ENCODE data around the gene UIMC1. TPM values are rescaled to one million over a fixed set of nuclear protein-coding genes. Genes with fewer than 3 reads are reported as not detected.

The UIMC1 gene
- total RNA-seq, 5 donors from 2014 or later (not counting 1 experiment from before 2014, with no cell fraction given) = 50.0 to 70.3 (median 56.7) TPM

- no peak overlapping the region for H3K4me3 Mint-ChIP-seq
- ATAC-seq (replicated peaks in 1 of 4) = no peak
- H3K9me3 Mint-ChIP-seq = no peaks in the 10 kb centered on the region
- ChIA-PET POLR2A (no interaction called here), CTCF (no interaction called here)
- Histone ChIP-seq H3K36me3 (ENCODE audit: control insufficient read depth in 2 of 2, extremely low read depth in 1 of 2, insufficient read depth in 1 of 2, low read length in 1 of 2) (peaks cover 0 to 48% of the 10 kb centered on the region in 2 donors), H3K4me3 (ENCODE audit: control insufficient read depth in 1 of 2, extremely low read depth in 1 of 2, low read length in 1 of 2) (no peak overlapping the region), H3K27ac (ENCODE audit: low read length) (no peak overlapping the region), H3K27me3 (replicated peaks in 1 of 2; ENCODE audit: control insufficient read depth in 2 of 2, extremely low read depth in 1 of 2, insufficient read depth in 2 of 2, low read length in 1 of 2) (no peaks in the 10 kb centered on the region), H3K9me3 (no peaks in the 10 kb centered on the region), H3K4me1 (ENCODE audit: control insufficient read depth in 1 of 2, extremely low read depth in 1 of 2, insufficient read depth in 2 of 2, low read length in 2 of 2) (no peaks in the 10 kb centered on the region)
- DNase-seq = no peak
- WGBS (ENCODE audit: insufficient coverage) = 83% methylated on average over 4 of the region's 7 CpGs
- peaks cover 15 to 23% (median 19%) of the 10 kb centered on the region in 3 donors for H3K4me1 Mint-ChIP-seq
- no peaks in the 10 kb centered on the region for H3K27me3 Mint-ChIP-seq
- H3K27ac Mint-ChIP-seq = no peak overlapping the region
- H3K36me3 Mint-ChIP-seq = peaks cover 28% of the 10 kb centered on the region
These were observed 72.2 kb downstream of the UIMC1 start for GRCh38 chr5:176934309-176934930.

DNA sequence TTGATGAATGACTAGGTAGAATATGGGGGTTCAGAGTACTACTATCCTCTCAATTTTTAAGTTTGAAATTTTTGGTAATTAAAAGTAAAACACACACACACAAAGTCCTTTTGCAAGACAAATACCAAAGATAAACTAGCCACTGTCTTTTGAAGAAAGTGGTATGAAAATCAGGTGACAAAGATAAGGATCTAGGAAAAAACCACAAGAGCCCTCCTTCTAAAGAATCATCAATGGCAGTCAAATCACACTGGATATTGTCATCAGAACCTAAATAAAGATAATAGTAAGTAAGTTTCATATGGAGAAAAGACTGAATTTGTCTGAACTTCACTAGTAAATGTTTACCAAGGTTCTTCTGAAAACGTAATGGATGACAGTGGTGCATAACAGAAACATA is 76.9 kb downstream of the UIMC1 start:
- Mint-ChIP-seq H3K9me3 (no peaks in the 10 kb centered on the region), H3K36me3 (peaks cover 34% of the 10 kb centered on the region), H3K27ac (no peak overlapping the region), H3K27me3 (no peaks in the 10 kb centered on the region), H3K4me1 (peaks cover 15 to 30% (median 17%) of the 10 kb centered on the region in 3 donors), H3K4me3 (no peak overlapping the region)
- H3K4me3 ChIP-seq (ENCODE audit: control insufficient read depth in 1 of 2, extremely low read depth in 1 of 2, low read length in 1 of 2) = no peak overlapping the region
- ChIA-PET CTCF (interaction anchor here in 1 of 2 donors (0.8 kb wide), 1 partner anchor 11 kb away, joined by 3 read pairs; no protein-coding TSS in a partner anchor), POLR2A (no interaction called here)
- H3K27ac ChIP-seq (ENCODE audit: low read length) = no peak overlapping the region
- no peaks in the 10 kb centered on the region for H3K4me1 ChIP-seq (ENCODE audit: control insufficient read depth in 1 of 2, extremely low read depth in 1 of 2, insufficient read depth in 2 of 2, low read length in 2 of 2)
- H3K36me3 ChIP-seq (ENCODE audit: control insufficient read depth in 2 of 2, extremely low read depth in 1 of 2, insufficient read depth in 1 of 2, low read length in 1 of 2) = peaks cover 7 to 25% of the 10 kb centered on the region in 2 donors
- DNase-seq (peak in 1 of 35 experiments; percentile 9), ATAC-seq (replicated peaks in 1 of 4) (no peak)
- no CpG with 5 or more reads among the region's 1 CpG for WGBS (ENCODE audit: insufficient coverage)
- H3K9me3 ChIP-seq = no peaks in the 10 kb centered on the region
- no peaks in the 10 kb centered on the region for H3K27me3 ChIP-seq (replicated peaks in 1 of 2; ENCODE audit: control insufficient read depth in 2 of 2, extremely low read depth in 1 of 2, insufficient read depth in 2 of 2, low read length in 1 of 2)

- POLR2A ChIA-PET = no interaction called here
These were observed 79.0 kb downstream of the UIMC1 start for GRCh38 chr5:176927562-176927961.

GRCh38 chr5:176922817-176923216 is 83.8 kb downstream of the UIMC1 start:
- no peak overlapping the region for H3K27ac Mint-ChIP-seq
- H3K4me1 Mint-ChIP-seq = peaks cover 2 to 31% (median 6%) of the 10 kb centered on the region in 3 donors
- H3K4me1 ChIP-seq (ENCODE audit: control insufficient read depth in 1 of 2, extremely low read depth in 1 of 2, insufficient read depth in 2 of 2, low read length in 2 of 2) = no peaks in the 10 kb centered on the region
- H3K27ac ChIP-seq (ENCODE audit: low read length) = no peak overlapping the region
- H3K27me3 Mint-ChIP-seq = no peaks in the 10 kb centered on the region
- DNase-seq (no peak), ATAC-seq (replicated peaks in 1 of 4) (no peak)
- no peak overlapping the region for H3K4me3 ChIP-seq (ENCODE audit: control insufficient read depth in 1 of 2, extremely low read depth in 1 of 2, low read length in 1 of 2)
- ChIA-PET CTCF (interaction anchor here in 1 of 2 donors (0.5 to 0.6 kb wide), 2 partner anchors 188 to 633 kb away, joined by 3 to 7 read pairs; no protein-coding TSS in a partner anchor), POLR2A (no interaction called here)
- peaks cover 41% of the 10 kb centered on the region for H3K36me3 Mint-ChIP-seq
- H3K36me3 ChIP-seq (ENCODE audit: control insufficient read depth in 2 of 2, extremely low read depth in 1 of 2, insufficient read depth in 1 of 2, low read length in 1 of 2) = peaks cover 7 to 14% of the 10 kb centered on the region in 2 donors
- H3K9me3 ChIP-seq = no peaks in the 10 kb centered on the region
- no CpG with 5 or more reads among the region's 2 CpGs for WGBS (ENCODE audit: insufficient coverage)
- no peaks in the 10 kb centered on the region for H3K27me3 ChIP-seq (replicated peaks in 1 of 2; ENCODE audit: control insufficient read depth in 2 of 2, extremely low read depth in 1 of 2, insufficient read depth in 2 of 2, low read length in 1 of 2)
- H3K4me3 Mint-ChIP-seq = no peak overlapping the region
- no peaks in the 10 kb centered on the region for H3K9me3 Mint-ChIP-seq

More at GRCh38 chr5:176927562-176927961, 79.0 kb downstream of the UIMC1 start:
- no peak for ATAC-seq (replicated peaks in 1 of 4)
- no peak overlapping the region for H3K4me3 ChIP-seq (ENCODE audit: control insufficient read depth in 1 of 2, extremely low read depth in 1 of 2, low read length in 1 of 2)
- H3K4me3 Mint-ChIP-seq = no peak overlapping the region
- H3K4me1 ChIP-seq (ENCODE audit: control insufficient read depth in 1 of 2, extremely low read depth in 1 of 2, insufficient read depth in 2 of 2, low read length in 2 of 2) = no peaks in the 10 kb centered on the region
- DNase-seq = no peak
- H3K9me3 Mint-ChIP-seq = no peaks in the 10 kb centered on the region
- CTCF ChIA-PET = interaction anchor here in 1 of 2 donors (0.7 kb wide), 1 partner anchor 95 kb away, joined by 3 read pairs; no protein-coding TSS in a partner anchor
- WGBS (ENCODE audit: insufficient coverage) = 92% methylated on average over 2 of the region's 3 CpGs
- peaks cover 7 to 11% of the 10 kb centered on the region in 2 donors for H3K36me3 ChIP-seq (ENCODE audit: control insufficient read depth in 2 of 2, extremely low read depth in 1 of 2, insufficient read depth in 1 of 2, low read length in 1 of 2)
- no peaks in the 10 kb centered on the region for H3K9me3 ChIP-seq
- H3K27me3 ChIP-seq (replicated peaks in 1 of 2; ENCODE audit: control insufficient read depth in 2 of 2, extremely low read depth in 1 of 2, insufficient read depth in 2 of 2, low read length in 1 of 2) = no peaks in the 10 kb centered on the region
- H3K36me3 Mint-ChIP-seq = peaks cover 41% of the 10 kb centered on the region
- H3K27ac ChIP-seq (ENCODE audit: low read length) = no peak overlapping the region
- peaks cover 16 to 31% (median 21%) of the 10 kb centered on the region in 3 donors for H3K4me1 Mint-ChIP-seq
- no peaks in the 10 kb centered on the region for H3K27me3 Mint-ChIP-seq
- no peak overlapping the region for H3K27ac Mint-ChIP-seq

- Mint-ChIP-seq H3K36me3 (peaks cover 41% of the 10 kb centered on the region), H3K27me3 (no peaks in the 10 kb centered on the region), H3K4me3 (no peak overlapping the region), H3K27ac (no peak overlapping the region), H3K9me3 (no peaks in the 10 kb centered on the region), H3K4me1 (peaks cover 2 to 31% (median 6%) of the 10 kb centered on the region in 3 donors)
- H3K9me3 ChIP-seq = no peaks in the 10 kb centered on the region
- WGBS (ENCODE audit: insufficient coverage) = 100% methylated on average over 2 of the region's 3 CpGs
- ChIA-PET CTCF (interaction anchor here in 1 of 2 donors (0.6 kb wide), 1 partner anchor 107 kb away, joined by 3 read pairs; no protein-coding TSS in a partner anchor), POLR2A (no interaction called here)
- no peak for DNase-seq
- ATAC-seq (replicated peaks in 1 of 4) = no peak
- no peak overlapping the region for H3K27ac ChIP-seq (ENCODE audit: low read length)
- no peaks in the 10 kb centered on the region for H3K4me1 ChIP-seq (ENCODE audit: control insufficient read depth in 1 of 2, extremely low read depth in 1 of 2, insufficient read depth in 2 of 2, low read length in 2 of 2)
- H3K4me3 ChIP-seq (ENCODE audit: control insufficient read depth in 1 of 2, extremely low read depth in 1 of 2, low read length in 1 of 2) = no peak overlapping the region
- peaks cover 7 to 16% of the 10 kb centered on the region in 2 donors for H3K36me3 ChIP-seq (ENCODE audit: control insufficient read depth in 2 of 2, extremely low read depth in 1 of 2, insufficient read depth in 1 of 2, low read length in 1 of 2)
- no peaks in the 10 kb centered on the region for H3K27me3 ChIP-seq (replicated peaks in 1 of 2; ENCODE audit: control insufficient read depth in 2 of 2, extremely low read depth in 1 of 2, insufficient read depth in 2 of 2, low read length in 1 of 2)
These were observed 84.9 kb downstream of the UIMC1 start for GRCh38 chr5:176921714-176922113.

DNA sequence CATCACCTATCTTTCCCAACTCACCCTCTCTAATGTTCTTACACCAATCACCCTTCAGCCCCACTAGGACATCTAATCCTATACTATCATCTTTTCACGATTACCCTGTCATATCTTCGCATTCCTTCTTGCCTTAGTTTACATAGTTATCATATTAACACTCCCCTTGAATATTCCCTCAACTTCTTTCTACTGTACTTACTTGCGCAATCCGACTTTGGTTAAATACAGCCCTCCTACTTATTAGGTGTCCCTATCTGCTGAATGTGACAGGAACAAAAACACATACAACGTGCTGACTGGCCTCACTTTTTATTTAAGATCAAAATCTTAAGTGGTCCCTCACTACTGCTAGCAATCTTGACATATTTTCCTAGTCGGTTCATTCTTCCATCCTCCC is 88.0 kb downstream of the UIMC1 start:
- Mint-ChIP-seq H3K36me3 (peaks cover 39% of the 10 kb centered on the region), H3K4me3 (no peak overlapping the region), H3K27ac (no peak overlapping the region), H3K4me1 (peaks cover 2 to 34% (median 4%) of the 10 kb centered on the region in 3 donors), H3K27me3 (no peaks in the 10 kb centered on the region), H3K9me3 (no peaks in the 10 kb centered on the region)
- DNase-seq = no peak
- no peak overlapping the region for H3K27ac ChIP-seq (ENCODE audit: low read length)
- WGBS (ENCODE audit: insufficient coverage) = 98% methylated on average over 5 of the region's 6 CpGs
- no peaks in the 10 kb centered on the region for H3K27me3 ChIP-seq (replicated peaks in 1 of 2; ENCODE audit: control insufficient read depth in 2 of 2, extremely low read depth in 1 of 2, insufficient read depth in 2 of 2, low read length in 1 of 2)
- H3K4me3 ChIP-seq (ENCODE audit: control insufficient read depth in 1 of 2, extremely low read depth in 1 of 2, low read length in 1 of 2) = no peak overlapping the region
- no peaks in the 10 kb centered on the region for H3K4me1 ChIP-seq (ENCODE audit: control insufficient read depth in 1 of 2, extremely low read depth in 1 of 2, insufficient read depth in 2 of 2, low read length in 2 of 2)
- ChIA-PET CTCF (no interaction called here), POLR2A (no interaction called here)
- peaks cover 5 to 23% of the 10 kb centered on the region in 2 donors for H3K36me3 ChIP-seq (ENCODE audit: control insufficient read depth in 2 of 2, extremely low read depth in 1 of 2, insufficient read depth in 1 of 2, low read length in 1 of 2)
- no peaks in the 10 kb centered on the region for H3K9me3 ChIP-seq
- no peak for ATAC-seq (replicated peaks in 1 of 4)
